ENCODE measurements around the gene CBLC. TPM values are rescaled to one million over a fixed set of nuclear protein-coding genes. Genes with fewer than 3 reads are reported as not detected.

CBLC gene
- total and polyA plus RNA-seq, 2 of the 4 experiments (the other 2 are of a cell fraction), result not detected

GRCh38 chr19:44735011-44735410, 42.7 kb upstream of the CBLC start:
- in situ Hi-C loops (cut with MboI; ENCODE audit: low sequenced_read_pairs), result no loop called here
- Histone ChIP-seq H3K18ac (ENCODE audit: low read depth, low read length) (no peak overlapping the region), H3K23ac (ENCODE audit: low read depth, low read length) (no peak overlapping the region), H4K91ac (ENCODE audit: insufficient read depth, low read depth, low read length) (no peak overlapping the region), H2BK120ac (ENCODE audit: low read depth, low read length) (no peak overlapping the region), H4K5ac (ENCODE audit: low read depth, low read length) (no peak overlapping the region), H3K56ac (ENCODE audit: extremely low read depth, insufficient read depth, low read length) (no peak overlapping the region), H2AK9ac (replicated peaks; ENCODE audit: low read depth, low read length, poor library complexity) (no peak overlapping the region), H2AFZ (replicated peaks; ENCODE audit: low read length, poor library complexity) (no peak overlapping the region), H3K27me3 (ENCODE audit: control insufficient read depth, insufficient read depth, low read length) (no peaks in the 10 kb centered on the region), H3K4ac (ENCODE audit: low read depth, low read length) (peak overlapping the region; percentile 40; the same call in 1 of the 2 replicates), H3K27ac (ENCODE audit: insufficient read depth, low read length) (no peak overlapping the region), H2BK20ac (ENCODE audit: low read depth, low read length) (no peak overlapping the region), H4K20me1 (ENCODE audit: insufficient read depth, low read length) (no peaks in the 10 kb centered on the region), H3K9ac (ENCODE audit: low read depth, low read length) (no peak overlapping the region), H2AK5ac (ENCODE audit: low read depth, low read length) (0 out of 2 replicates have a peak overlapping the region, but pooled peaks have one; percentile 27), H3K9me1 (ENCODE audit: insufficient read depth, low read length) (peaks cover 3% of the 10 kb centered on the region; the same call in 1 of the 2 replicates), H2BK5ac (ENCODE audit: low read depth, low read length, poor library complexity, severe bottlenecking) (no peak overlapping the region), H3K9me3 (ENCODE audit: control insufficient read depth, insufficient read depth, low read length) (no peaks in the 10 kb centered on the region), H3K4me2 (ENCODE audit: low read depth, low read length) (no peak overlapping the region), H4K8ac (ENCODE audit: low read depth in 2 of 2, low read length in 2 of 2) (no peak overlapping the region), H3K4me1 (ENCODE audit: control insufficient read depth, insufficient read depth, low read length) (peaks cover 13% of the 10 kb centered on the region), H3K4me3 (ENCODE audit: insufficient read depth, low read depth, low read length) (no peak overlapping the region), H3K79me1 (ENCODE audit: low read depth in 1 of 2, low read length in 2 of 2) (no peaks in the 10 kb centered on the region), H2BK15ac (ENCODE audit: low read depth, low read length) (no peak overlapping the region), H3K36me3 (ENCODE audit: control insufficient read depth, insufficient read depth, low read length) (no peaks in the 10 kb centered on the region), H3K14ac (replicated peaks; ENCODE audit: low read depth, low read length) (no peak overlapping the region)
- intact Hi-C loops (cut with micrococcal nuclease), result no loop called here
- ChIA-PET POLR2A (ENCODE audit: unreplicated experiment) (no interaction called here), CTCF (interaction anchor here (1.5 kb wide), 1 partner anchor 11 kb away, joined by 7 read pairs; no protein-coding TSS in a partner anchor)
- TF ChIP-seq FOS (IDR thresholded peaks at IDR 0.05; ENCODE audit: low read depth, low read length), result peak; percentile 38
- TF ChIP-seq CHD1 (IDR thresholded peaks at IDR 0.05; ENCODE audit: low read depth, low read length), result no peak
- no peak for TF ChIP-seq NFE2L2 (IDR thresholded peaks at IDR 0.05; ENCODE audit: low read depth, low read length)
- TF ChIP-seq CTCF (conservative IDR thresholded peaks at IDR 0.05; ENCODE audit: low read depth, low read length), result no peak
- WGBS, 2 experiments (ENCODE audit: extremely low coverage in 2 of 2, insufficient read length in 1 of 2), result no CpG with 5 or more reads among the region's 5 CpGs
- DNase-seq (no peak), ATAC-seq (ENCODE audit: low read depth) (no peak)
- dilution Hi-C loops (cut with HindIII; ENCODE audit: low sequenced_read_pairs, unreplicated experiment), result no loop called here
- BruUV-seq (replicated peaks), result no TSS peak

All from IMR-90 (cell line).